GM19372 (cell line): ENCODE data around the gene RRAGD.
A peak's percentile ranks its signal among the peaks of the same experiment; 100 is the strongest.

ENCODE experiments used
- ATAC-seq: cut with Tn5 transposase; IDR thresholded peaks from one replicate; pipeline ENCODE4 v1.9.1; 2021; ENCODE audit warnings: mild to moderate bottlenecking, low read depth, moderate library complexity; ENCODE audit not compliant: unreplicated experiment

Gene RRAGD, protein sequence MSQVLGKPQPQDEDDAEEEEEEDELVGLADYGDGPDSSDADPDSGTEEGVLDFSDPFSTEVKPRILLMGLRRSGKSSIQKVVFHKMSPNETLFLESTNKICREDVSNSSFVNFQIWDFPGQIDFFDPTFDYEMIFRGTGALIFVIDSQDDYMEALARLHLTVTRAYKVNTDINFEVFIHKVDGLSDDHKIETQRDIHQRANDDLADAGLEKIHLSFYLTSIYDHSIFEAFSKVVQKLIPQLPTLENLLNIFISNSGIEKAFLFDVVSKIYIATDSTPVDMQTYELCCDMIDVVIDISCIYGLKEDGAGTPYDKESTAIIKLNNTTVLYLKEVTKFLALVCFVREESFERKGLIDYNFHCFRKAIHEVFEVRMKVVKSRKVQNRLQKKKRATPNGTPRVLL

DNA sequence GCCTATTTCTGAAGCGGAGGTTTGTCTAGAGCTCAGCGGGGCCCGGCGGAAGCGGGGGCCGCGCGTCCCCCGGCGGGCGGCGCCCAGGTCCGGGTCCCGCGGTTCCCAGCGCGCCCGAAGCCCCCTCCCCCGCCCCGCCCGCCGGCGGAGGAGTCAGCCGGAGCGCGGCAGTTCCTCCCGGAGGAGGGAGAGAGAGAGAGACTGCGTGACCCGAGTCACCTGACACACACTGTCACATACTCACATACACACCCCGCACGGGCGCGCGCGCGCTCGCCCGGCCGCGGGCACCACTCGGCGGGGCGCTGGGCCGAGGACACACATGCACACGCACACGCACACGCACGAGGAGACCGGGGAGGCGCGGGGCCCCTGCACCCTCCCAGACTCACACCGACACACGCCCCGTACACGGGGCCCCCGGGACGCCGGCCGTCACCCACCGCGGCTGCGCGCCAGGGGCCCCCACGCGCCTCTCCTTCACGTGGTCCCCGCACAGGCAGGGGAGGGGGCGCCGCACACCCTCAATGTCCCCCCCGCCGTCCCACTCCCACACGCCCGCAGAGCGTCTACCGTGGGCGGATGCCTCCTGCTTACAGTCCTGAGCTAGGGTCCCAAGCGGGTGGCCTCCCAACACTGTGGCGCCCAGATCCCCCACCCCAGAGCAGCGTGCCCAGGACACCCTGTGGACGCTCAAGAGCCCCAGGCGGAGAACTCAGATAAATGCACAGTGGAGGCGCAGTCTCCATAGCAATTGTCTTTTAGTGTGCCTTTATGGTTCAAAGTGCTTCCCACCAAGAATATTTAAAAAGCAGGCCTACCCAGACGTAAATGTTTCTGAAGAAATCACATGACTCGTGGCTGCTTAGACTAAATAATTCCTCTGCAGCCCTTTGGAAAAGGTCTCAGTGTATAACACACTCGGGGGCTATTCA is at the start of gene RRAGD:
Gene RRAGD, minus strand, starts transcription at position 203 of the 935 bp plus-strand sequence. CDS start 280 bp downstream, outside the sequence.
- peak; percentile 73 for ATAC-seq

DNA sequence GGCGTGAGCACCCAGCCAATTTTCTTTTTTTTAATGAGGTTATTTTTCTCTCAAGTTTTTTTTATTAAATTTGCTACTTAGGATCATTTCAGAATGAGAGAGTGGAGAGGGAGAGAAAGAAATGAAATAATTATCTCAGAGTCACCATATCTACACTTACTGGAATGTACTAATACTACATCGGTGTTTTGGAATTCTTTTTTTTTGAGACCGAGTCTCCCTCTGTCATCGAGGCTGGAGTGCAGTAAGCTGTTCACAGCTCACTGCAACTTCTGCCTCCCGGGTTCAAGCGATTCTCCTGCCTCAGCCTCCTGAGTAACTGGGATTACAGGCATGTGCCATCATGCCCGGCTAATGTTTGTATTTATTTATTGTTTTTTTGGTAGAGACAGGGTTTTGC is 48.6 kb upstream of the RRAGD start:
- no peak for ATAC-seq

DNA sequence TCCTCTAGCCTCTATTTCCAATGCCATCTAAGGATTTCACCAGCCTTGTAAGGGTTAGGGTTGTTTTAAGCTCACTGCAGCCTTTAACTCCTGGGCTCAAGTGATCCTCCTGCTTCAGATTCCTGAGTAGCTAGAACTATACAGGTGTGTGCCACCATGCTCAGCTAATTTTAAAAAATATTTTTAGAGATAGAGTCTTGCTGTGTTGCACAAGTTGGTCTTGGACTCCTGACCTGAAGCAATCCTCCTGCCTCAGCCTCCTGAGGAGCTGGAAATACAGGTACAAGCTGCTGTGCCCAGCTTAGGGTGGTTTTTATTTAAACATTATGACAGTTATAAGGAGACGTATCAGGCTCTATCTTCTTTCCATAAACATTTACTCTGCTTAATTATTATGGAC is 47.4 kb upstream of the RRAGD start:
- no peak for ATAC-seq

DNA sequence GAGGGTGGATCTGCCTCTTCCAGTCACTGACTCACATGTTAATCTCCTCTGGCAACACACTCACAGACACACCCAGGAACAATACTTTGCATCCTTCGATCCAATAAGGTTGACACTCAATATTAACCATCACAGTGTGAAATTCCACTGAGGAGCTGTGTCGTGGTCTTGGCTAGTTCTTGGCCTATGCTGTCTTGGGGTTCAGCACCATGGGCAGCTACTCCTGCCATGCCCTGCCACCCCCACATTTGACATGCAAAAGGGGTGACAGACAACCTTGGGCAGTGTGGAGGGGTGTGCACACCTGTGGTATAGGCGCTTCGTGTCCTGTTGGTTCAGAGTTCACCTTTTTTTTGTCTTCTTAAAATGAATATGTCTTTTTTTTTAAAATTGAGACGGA is 46.6 kb upstream of the RRAGD start:
- no peak for ATAC-seq

DNA sequence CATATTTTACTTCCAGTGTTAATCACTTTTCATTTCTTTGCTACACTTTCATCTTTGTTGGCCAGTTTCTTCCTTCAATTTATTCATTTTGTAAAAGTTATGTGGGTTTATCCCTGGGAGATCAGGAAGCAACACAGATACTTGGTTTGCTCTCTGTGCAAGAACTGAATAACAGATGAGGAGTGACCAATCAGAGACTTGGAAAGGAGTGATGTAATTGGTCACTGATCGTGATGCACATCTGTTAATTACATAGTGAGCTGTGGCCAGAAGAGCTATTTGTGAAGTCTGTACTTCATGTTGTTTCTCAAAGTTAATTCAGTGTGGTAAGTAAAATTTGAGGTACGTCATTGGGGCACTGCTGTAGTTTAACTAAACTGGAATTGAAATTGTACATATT is 42.2 kb upstream of the RRAGD start:
- no peak for ATAC-seq

DNA sequence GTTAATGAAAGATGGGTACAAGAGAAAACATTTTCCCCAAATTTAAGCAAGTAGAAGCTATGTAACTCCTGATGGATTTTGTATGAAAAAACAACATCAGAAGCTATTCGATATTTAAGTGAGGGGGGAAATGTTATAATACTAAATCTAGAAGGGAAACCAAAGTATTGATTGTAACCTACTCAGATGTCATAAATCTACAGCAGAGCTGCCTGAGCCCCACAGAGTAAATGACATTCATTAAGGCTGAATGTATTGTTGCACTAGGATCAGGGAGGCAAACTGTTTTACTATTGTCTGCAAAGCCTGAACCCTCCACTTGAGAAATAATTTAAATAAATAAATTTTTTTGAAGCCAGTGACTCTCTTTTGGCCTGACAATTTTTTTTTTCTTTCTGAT is 40.2 kb upstream of the RRAGD start:
- no peak for ATAC-seq

DNA sequence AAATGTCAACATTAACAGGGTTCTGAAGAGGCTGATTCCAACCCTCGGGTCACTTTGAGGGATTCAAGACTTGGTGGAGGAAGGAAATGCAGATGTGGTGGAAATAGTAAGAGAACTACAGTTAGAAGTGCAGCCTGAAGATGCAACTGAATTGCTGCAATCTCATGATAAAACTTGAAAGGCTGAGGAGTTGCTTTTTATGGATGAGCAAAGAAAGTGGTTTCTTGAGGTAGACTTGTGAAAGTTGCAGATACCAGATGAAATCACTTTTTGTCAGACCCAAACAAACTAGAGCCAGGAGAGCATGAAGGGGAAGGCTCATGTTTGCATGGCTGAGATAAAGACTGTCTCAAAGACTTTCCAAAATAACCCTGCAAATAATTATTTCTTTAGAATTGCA is 37.1 kb upstream of the RRAGD start:
- no peak for ATAC-seq

DNA sequence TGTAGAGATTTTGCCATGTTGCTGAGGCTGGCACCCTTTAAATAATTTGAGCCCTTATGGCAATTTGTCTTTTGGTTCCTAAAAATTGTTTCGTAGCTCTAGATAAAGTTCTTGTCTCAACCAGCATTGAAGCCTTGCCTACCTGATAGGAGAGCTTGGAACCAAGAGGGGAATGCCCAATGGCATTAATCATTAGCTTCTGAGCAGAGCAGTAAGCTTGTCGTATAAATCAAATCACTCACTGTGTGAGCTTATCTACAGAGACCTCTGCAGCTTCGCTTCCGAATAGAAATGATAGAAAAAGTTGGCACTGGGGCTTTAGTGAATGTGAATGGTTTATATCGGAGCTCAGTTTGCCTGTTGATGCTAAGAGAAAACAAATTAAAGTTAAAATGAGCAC is 31.6 kb upstream of the RRAGD start:
- ATAC-seq, result no peak

DNA sequence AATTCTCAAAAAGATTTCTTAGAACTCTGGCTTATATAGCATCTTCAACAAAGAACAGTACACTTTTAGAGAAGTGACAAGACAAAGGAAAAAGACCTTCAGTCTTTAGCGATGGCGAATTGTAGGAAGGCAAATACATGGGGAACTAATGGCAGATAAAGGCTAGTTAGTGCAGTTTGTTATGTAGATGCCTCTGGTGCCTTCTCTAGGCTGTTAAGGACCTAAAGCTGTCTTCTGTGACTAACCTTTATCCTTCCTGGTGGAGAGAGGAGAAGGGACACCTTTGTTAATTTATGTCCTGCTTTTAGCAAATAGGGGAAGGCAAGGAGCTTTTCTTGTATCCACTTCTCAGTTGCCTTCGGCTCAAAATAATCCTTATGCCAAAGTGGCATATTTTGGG is 28.1 kb upstream of the RRAGD start:
- no peak for ATAC-seq

DNA sequence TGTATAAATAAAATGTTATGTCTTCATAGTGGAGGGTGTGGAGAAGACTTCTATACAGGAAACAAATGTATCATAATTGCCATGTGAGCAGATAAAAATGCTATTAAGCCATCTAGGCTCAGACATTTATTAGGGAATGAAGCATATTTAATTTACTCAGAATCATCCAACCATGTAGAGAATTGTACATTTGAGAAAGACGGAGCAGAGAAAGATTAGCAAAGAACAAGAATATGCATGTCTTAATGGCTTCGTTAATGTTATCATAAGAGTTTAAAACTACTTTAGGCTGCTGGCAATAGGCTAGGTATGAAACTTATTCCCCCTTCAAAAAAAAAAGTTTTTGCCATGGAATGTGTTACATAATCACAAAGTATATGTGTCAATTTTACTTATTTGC is 26.9 kb upstream of the RRAGD start:
- ATAC-seq, result no peak

DNA sequence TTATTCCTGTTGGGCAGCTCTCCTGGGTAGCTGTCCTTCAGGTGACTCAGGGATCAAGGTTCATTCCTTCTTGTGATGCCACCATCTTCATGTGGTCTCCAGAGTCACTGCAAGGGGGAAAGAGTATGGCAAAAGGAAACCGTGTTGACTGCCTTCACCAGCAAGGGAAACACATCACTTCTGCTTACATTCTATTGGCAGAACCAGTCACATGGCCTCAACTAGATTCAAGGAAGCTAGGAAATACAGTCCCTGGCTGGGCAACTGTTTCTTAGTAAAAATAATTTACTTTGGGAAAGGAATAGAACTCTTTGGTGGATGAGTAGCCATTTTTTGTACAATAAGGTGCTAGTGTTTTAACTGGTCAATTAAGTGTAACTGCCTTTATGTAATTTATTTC is 26.2 kb upstream of the RRAGD start:
- no peak for ATAC-seq

DNA sequence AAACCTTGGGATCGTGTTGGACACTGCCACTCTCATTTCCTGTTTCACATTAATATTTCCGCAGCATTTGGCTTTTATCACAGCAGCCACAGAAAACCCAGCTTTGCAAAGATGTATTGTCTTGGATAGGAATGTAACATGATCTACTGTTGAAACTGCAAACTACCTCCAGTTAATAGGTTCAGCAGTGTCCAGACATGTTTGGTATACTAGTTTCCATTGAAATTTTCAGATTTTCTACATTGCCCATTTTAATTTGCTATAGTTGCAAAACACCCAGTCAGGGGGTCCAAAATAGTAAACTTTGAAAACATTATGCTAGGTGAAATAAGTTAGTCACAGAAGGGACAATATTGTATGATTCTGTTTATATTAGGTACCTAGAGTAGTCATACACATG is 24.2 kb upstream of the RRAGD start:
- no peak for ATAC-seq

DNA sequence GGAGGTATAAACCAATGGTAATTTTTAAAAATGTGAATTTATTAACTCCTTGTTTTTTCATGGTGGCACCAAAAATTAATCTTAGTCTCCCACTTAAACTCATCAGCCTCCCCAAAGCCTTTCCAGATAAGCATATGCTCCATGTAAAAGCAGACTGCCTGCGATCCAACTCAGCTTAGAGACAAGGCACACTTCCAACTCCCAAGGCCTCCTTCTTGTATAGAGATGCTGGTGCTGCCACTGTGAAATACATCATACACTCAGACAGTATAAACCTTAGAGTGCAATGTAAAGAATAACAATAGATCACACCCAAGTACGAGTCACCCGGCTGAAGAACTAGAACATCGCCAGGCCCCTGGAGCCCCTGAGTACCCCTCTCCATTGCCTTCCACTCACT is 22.9 kb upstream of the RRAGD start:
- no peak for ATAC-seq

DNA sequence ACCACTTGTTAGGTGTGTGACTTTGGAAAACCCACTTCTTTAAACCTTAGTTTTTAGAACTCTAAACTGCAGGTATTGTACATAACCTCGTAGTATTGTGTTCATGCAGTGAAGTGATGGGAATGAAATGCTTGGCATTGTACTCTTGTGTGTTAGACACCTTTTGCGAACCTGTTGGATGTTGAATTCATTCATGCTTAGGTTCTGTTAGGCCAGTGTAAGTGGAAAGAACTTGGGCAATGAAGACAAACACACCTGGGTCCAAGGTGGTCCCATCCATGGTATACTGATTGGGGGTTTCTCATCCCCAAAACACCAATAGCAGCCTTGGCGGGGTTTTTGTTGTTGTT is 22.1 kb upstream of the RRAGD start:
- ATAC-seq, result no peak

DNA sequence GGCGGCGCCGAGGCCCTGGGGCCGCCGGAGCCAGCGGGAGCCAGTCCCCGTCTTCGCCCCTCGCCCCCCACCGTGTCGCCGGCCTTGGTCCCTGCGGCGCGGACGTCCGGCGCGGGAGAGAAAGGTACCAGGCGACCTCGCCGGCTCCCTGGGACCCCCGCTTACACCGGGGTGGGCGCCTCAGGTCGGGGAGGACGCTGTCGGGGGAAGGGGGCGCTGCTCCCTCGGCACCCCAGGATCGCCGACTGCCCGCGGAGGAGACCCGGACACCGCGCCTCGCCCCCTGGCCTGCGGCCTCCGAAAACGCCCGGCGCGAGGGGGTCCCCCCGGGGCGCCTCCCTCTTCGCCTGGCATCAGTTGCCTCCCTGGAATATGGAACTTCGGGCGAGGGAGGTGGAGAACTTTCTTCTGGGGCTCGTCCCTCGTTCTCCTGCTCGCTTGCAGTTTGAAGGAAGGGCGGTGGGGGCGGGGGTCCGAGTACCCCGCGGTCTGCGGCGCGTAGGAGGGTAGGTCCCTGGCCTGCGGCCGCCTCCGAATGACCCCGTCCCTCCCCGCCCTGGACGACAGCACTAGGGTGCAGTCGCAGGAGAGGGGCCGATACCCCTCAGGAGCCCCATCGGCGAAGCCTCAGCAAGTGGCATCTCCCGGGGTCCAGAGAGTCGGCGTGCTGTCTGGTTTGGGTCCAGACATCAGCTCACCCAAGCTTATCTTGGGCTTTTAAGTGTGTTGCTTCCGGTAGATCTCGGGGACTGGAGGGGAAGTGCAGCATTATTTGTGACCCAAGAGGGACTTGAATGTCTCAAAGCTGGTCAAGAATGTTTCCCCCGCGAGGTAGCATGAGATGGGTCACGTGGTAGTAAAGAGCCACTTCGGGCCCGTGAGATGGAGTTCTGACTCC is 21.4 kb upstream of the RRAGD start:
- no peak for ATAC-seq

DNA sequence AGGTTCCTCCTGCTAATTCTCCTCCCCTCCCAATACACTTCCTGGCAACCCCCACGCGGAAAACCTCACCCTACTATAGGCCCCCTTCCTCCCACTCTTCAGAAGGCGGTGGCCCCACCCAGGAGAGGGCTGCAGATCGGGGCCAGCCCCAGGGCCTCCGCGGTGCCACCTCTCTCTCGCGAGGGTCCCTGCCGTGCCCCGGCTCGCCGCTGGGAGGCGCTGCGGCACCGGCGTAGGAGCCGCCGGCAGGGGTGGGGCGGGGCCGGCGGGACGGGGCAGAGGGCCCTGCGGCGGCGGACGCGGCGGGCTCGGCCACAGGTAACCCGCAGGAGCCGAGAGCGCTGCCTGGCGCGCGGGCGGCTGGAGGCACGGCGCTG is 20.8 kb upstream of the RRAGD start, which contains the start of gene ANKRD6:
Gene ANKRD6, plus strand, starts transcription at position 278 of the 377 bp plus-strand sequence. CDS start 133,825 bp downstream, outside the sequence.
- peak; percentile 88 for ATAC-seq

DNA sequence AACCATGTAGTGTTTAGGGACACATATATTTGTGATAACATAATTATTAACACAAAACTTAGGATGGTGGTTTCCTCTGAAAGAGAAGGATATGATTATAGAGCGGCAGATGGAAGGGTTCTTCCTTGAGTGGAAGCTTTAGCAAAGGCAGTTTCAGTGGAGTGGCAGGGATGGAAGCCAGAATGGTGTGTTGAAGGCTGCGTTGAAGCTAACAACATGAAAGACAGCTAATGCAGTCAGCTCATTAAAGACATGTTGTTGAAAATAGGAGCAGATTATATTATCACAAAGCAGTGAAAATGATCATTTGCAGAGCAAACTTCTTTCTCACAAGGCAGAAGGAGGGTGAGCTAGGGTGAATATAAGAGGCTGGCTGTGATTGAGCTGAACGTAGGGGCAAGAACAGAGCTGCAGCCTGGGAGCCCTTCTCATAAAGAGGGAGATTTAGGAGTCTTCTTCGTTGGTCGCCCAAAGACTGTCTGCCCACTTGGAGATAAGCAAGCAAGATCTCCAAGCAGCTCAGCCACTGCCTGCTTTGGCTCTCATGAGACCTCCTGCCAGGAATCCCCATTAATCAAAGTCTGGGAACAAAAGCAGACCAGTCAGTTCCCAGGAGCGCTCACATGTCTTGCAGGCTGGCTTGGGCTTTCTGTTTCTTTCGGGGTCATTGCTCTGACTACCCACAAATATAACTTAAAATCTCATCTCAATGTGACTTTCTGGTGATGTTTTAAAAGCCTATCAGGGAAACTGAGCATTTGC is 18.3 kb upstream of the RRAGD start:
- no peak for ATAC-seq

DNA sequence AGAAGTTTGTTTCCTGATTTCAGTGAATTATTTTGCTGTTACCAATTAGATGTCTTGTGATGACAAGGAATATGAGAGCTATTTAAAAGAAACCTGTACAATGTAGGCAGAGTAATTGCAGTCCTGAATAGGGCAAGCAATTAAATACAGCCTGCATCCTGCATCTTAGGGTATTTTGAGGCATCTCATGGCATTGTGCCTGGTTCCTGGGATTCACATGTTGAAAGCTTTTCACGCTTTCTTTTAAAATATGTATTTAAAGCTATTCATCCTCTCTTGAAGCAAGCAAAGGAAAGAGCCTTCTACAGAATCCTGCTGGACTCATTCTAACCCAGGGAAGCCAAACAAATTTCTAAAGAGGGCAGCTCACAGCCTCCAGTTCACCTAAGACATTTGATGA is 4.7 kb upstream of the RRAGD start:
- ATAC-seq, result no peak

DNA sequence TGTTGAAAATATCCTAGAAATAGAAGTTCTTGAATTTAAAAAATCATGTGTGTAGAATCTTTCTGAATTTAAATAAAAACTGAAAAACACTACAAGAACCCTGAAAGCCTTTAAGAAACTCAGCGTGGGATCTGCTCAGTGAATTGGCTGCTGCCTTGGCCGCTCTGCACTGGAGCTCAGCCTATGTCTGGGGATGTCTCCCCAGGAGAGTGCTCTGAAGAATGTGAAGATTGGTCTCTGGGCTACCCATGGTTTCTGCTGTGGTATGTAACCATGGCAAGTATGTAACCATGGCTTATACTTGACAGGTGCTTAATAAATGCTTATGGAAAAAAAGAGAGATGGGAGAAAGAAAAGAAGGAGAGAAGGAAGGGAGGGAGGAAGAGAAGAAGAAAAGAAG is 3.1 kb upstream of the RRAGD start:
- ATAC-seq, result no peak

DNA sequence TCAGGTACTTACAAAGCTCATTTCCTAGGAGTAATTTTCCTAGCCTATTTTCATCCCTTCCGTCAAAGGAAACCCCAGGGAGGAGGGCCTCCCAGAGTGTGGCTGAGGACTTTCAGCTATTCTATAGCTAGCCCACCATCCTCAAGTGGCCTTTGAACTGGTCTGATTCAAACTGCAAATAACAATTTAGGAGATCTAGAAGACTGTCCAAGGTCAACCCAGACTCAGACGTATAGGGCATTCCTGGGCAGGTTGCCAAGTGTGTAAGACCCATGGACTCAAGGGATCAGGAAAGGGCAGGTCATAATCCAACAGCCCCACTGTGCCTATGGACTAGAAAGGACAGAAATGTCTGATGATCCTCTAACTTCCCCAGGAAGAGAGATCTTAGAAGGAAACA is 2.1 kb upstream of the RRAGD start:
- no peak for ATAC-seq
